WTC11 (cell line): ENCODE data around the gene DYNLRB2.

ENCODE experiments used
- CBFB ChIP-seq: sonication (generic); formaldehyde crosslinking; IDR thresholded peaks from 2 replicates; pipeline ENCODE4 v1.8.1; 2022; ENCODE audit warnings: mild to moderate bottlenecking, low read depth, missing genetic modification reagents
- CREB1 ChIP-seq: sonication (generic); formaldehyde crosslinking; IDR thresholded peaks from 2 replicates; pipeline ENCODE4 v1.8.0; 2023; ENCODE audit warnings: mild to moderate bottlenecking, missing genetic modification reagents
- ESRRA ChIP-seq: sonication (generic); formaldehyde crosslinking; IDR thresholded peaks from 2 replicates; pipeline ENCODE4 v1.8.1; 2022; ENCODE audit warnings: mild to moderate bottlenecking, missing genetic modification reagents, borderline replicate concordance
- FOXJ3 ChIP-seq: sonication (generic); formaldehyde crosslinking; IDR thresholded peaks from 2 replicates; pipeline ENCODE4 v1.9.0; 2021; ENCODE audit warnings: missing genetic modification reagents, mild to moderate bottlenecking, borderline replicate concordance
- GABPB1 ChIP-seq: sonication (generic); formaldehyde crosslinking; IDR thresholded peaks from 2 replicates; pipeline ENCODE4 v1.8.1; 2023; ENCODE audit warnings: mild to moderate bottlenecking, missing genetic modification reagents
- PREB ChIP-seq: sonication (generic); formaldehyde crosslinking; IDR thresholded peaks from 2 replicates; pipeline ENCODE4 v1.8.1; 2022; ENCODE audit warnings: mild to moderate bottlenecking, missing genetic modification reagents, moderate library complexity, borderline replicate concordance
- RORB ChIP-seq: fragments of 250-450 bp; sonication (Bioruptor Pico); IDR thresholded peaks from 2 replicates; pipeline ENCODE4 v1.9.0; 2021; ENCODE audit warnings: mild to moderate bottlenecking
- ZNF232 ChIP-seq: sonication (generic); formaldehyde crosslinking; IDR thresholded peaks from 2 replicates; pipeline ENCODE4 v1.8.0; 2022; ENCODE audit warnings: mild to moderate bottlenecking, missing genetic modification reagents
- TF ChIP-seq, protein P1 (sequence below): fragments of 200-600 bp; IDR thresholded peaks from 2 replicates; pipeline ENCODE4 v1.8.0; 2022; ENCODE audit warnings: antibody characterized with exemption
- TF ChIP-seq, protein P2 (sequence below): sonication (generic); formaldehyde crosslinking; IDR thresholded peaks from 2 replicates; pipeline ENCODE4 v1.8.0; 2022; ENCODE audit warnings: mild to moderate bottlenecking, missing genetic modification reagents
- TF ChIP-seq, protein P3 (sequence below): sonication (generic); formaldehyde crosslinking; IDR thresholded peaks from 2 replicates; pipeline ENCODE4 v1.8.1; 2023; ENCODE audit warnings: mild to moderate bottlenecking, missing genetic modification reagents, moderate library complexity

DNA sequence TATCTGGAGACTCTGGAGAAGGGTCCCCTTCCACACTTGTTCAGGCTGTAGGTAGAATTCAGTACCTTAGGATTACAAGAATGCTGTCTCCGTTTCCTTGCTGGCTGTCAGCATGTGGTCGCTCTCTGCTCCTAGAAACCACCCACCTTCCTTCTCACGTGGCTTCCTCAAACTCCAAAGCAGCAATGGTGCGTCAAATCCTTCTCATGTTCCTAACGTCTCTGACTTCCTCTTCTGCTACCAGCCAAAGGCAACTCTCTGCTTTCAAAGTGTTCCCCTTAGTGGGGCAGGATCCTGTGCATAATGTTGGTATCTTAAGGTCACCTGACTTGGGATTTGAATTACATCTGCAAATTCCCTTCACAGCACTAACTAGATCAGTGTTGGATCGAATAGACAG lies 30.9 kb upstream of the DYNLRB2 start:
- TF ChIP-seq ESRRA (CRISPR knock-in tag) (no peak), GABPB1 (CRISPR knock-in tag) (no peak), ZNF232 (CRISPR knock-in tag) (no peak), PREB (CRISPR knock-in tag) (no peak), CBFB (CRISPR knock-in tag) (no peak), CREB1 (CRISPR knock-in tag) (no peak), FOXJ3 (CRISPR knock-in tag) (no peak), RORB (CRISPR knock-in tag) (no peak)
- TF ChIP-seq, protein P1, sequence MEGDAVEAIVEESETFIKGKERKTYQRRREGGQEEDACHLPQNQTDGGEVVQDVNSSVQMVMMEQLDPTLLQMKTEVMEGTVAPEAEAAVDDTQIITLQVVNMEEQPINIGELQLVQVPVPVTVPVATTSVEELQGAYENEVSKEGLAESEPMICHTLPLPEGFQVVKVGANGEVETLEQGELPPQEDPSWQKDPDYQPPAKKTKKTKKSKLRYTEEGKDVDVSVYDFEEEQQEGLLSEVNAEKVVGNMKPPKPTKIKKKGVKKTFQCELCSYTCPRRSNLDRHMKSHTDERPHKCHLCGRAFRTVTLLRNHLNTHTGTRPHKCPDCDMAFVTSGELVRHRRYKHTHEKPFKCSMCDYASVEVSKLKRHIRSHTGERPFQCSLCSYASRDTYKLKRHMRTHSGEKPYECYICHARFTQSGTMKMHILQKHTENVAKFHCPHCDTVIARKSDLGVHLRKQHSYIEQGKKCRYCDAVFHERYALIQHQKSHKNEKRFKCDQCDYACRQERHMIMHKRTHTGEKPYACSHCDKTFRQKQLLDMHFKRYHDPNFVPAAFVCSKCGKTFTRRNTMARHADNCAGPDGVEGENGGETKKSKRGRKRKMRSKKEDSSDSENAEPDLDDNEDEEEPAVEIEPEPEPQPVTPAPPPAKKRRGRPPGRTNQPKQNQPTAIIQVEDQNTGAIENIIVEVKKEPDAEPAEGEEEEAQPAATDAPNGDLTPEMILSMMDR, result no peak
- TF ChIP-seq, protein P2, sequence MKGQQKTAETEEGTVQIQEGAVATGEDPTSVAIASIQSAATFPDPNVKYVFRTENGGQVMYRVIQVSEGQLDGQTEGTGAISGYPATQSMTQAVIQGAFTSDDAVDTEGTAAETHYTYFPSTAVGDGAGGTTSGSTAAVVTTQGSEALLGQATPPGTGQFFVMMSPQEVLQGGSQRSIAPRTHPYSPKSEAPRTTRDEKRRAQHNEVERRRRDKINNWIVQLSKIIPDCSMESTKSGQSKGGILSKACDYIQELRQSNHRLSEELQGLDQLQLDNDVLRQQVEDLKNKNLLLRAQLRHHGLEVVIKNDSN (CRISPR knock-in tag), result 0 out of 2 replicates have a peak, but pooled peaks have one; percentile 18
- TF ChIP-seq, protein P3, sequence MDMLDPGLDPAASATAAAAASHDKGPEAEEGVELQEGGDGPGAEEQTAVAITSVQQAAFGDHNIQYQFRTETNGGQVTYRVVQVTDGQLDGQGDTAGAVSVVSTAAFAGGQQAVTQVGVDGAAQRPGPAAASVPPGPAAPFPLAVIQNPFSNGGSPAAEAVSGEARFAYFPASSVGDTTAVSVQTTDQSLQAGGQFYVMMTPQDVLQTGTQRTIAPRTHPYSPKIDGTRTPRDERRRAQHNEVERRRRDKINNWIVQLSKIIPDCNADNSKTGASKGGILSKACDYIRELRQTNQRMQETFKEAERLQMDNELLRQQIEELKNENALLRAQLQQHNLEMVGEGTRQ (CRISPR knock-in tag), result no peak
